ENCODE results near the gene ILKAP.

The ILKAP gene

DNA sequence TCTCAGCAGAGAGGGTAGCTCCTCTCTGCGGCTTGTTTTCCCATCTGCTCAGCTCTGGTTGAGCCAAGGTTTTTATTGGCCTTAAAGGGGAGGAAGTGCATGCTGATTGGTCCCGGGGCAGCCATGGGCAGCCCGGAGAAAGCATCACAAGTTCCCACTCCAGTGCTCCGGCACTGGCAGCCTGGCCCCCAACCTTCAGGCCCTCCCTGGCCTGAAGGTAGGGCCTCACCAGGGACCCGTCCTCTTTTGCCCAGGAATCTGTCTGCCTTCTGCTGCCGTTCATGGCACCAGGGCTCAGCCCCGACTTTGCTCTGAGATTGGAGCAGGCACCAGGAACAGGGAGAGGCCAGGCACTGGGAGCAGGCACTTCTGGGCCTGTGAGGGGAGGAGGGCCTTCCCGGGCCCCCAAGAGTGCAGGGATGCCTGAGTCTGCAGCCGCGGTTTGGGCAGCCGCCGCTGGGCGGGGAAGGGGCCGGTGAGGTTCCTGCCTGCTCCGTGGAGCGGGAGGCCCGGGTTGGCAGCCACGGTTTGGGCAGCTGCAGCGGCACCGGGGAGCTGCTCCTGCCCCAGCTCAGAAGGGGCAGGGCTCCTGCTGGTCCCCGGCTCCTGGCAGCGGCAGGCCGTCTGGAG lies 17.5 kb upstream of the ILKAP start:
- H3K9ac ChIP-seq (ENCODE audit: low read depth, low read length) = peak overlapping the region; percentile 74
- H3K9me3 ChIP-seq (replicated peaks; ENCODE audit: low read length) = no peaks in the 10 kb centered on the region
- H3K4me1 ChIP-seq (ENCODE audit: control insufficient read depth, insufficient read depth, low read length) = peaks cover 7% of the 10 kb centered on the region
- peaks cover 4% of the 10 kb centered on the region for H3K27me3 ChIP-seq (ENCODE audit: control insufficient read depth, insufficient read depth, low read length)
- peak overlapping the region; percentile 70 for H3K4me3 ChIP-seq (ENCODE audit: low read length)
- peak overlapping the region; percentile 97 for H3K4me2 ChIP-seq (ENCODE audit: low read length)
- no peaks in the 10 kb centered on the region for H3K36me3 ChIP-seq (ENCODE audit: insufficient read depth, low read length)

DNA sequence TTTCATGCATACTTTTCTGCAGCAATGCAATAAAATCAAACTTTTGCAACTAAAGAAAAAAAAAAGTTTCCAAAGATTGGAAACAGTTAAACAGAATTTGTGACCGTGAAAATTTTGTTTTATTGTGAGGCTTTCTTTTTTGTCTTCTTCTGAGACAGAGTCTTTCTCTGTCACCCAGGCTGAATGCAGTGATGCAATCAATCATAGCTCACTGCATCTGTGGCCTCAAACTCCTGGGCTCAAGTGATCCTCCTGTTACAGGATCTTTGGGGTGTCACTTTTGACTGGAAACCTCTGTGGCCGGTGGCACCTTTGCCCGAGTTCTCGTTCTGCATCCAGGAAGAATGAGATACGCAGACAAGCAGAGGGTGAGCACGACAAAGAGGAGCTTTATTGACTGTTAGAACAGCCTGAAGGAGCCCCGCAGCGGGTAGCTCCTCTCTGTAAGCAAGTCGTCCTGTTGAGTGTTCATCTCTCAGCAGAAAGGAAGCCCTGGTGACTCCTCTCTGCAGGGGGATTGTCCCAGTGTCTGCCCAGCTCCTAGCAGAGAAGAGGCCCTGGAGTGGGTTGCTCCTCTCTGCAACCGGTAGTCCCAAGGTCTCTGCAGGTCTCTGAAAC lies 16.9 kb upstream of the ILKAP start:
- peak overlapping the region; percentile 74 for H3K9ac ChIP-seq (ENCODE audit: low read depth, low read length)
- H3K9me3 ChIP-seq (replicated peaks; ENCODE audit: low read length) = no peaks in the 10 kb centered on the region
- peaks cover 10% of the 10 kb centered on the region for H3K27me3 ChIP-seq (ENCODE audit: control insufficient read depth, insufficient read depth, low read length)
- H3K36me3 ChIP-seq (ENCODE audit: insufficient read depth, low read length) = no peaks in the 10 kb centered on the region
- peaks cover 7% of the 10 kb centered on the region for H3K4me1 ChIP-seq (ENCODE audit: control insufficient read depth, insufficient read depth, low read length)
- H3K4me3 ChIP-seq (ENCODE audit: low read length) = no peak overlapping the region
- peak overlapping the region; percentile 97 for H3K4me2 ChIP-seq (ENCODE audit: low read length)

- no peaks in the 10 kb centered on the region for H3K36me3 ChIP-seq (ENCODE audit: insufficient read depth, low read length)
- H3K4me3 ChIP-seq (ENCODE audit: low read length) = no peak overlapping the region
- H3K9ac ChIP-seq (ENCODE audit: low read depth, low read length) = no peak overlapping the region
- peaks cover 7% of the 10 kb centered on the region for H3K4me1 ChIP-seq (ENCODE audit: control insufficient read depth, insufficient read depth, low read length)
- H3K9me3 ChIP-seq (replicated peaks; ENCODE audit: low read length) = no peaks in the 10 kb centered on the region
- no peak overlapping the region for H3K4me2 ChIP-seq (ENCODE audit: low read length)
- H3K27me3 ChIP-seq (ENCODE audit: control insufficient read depth, insufficient read depth, low read length) = peaks cover 20% of the 10 kb centered on the region
Observed at GRCh38 chr2:238216651-238217184, 13.2 kb upstream of the ILKAP start.

- no peak overlapping the region for H3K9ac ChIP-seq (ENCODE audit: low read depth, low read length)
Observed at GRCh38 chr2:238207006-238207405, 3.5 kb upstream of the ILKAP start.

GRCh38 chr2:238203973-238204683 lies 633 bp upstream of the ILKAP start:
- H3K4me3 ChIP-seq (ENCODE audit: low read length) = peak overlapping the region; percentile 98
- H3K9me3 ChIP-seq (replicated peaks; ENCODE audit: low read length) = no peaks in the 10 kb centered on the region
- peaks cover 10% of the 10 kb centered on the region for H3K27me3 ChIP-seq (ENCODE audit: control insufficient read depth, insufficient read depth, low read length)
- peak overlapping the region; percentile 100 for H3K9ac ChIP-seq (ENCODE audit: low read depth, low read length)
- peaks cover 31% of the 10 kb centered on the region for H3K4me1 ChIP-seq (ENCODE audit: control insufficient read depth, insufficient read depth, low read length)
- H3K36me3 ChIP-seq (ENCODE audit: insufficient read depth, low read length) = no peaks in the 10 kb centered on the region
- peak overlapping the region; percentile 94 for H3K4me2 ChIP-seq (ENCODE audit: low read length)

More at GRCh38 chr2:238207006-238207405, 3.5 kb upstream of the ILKAP start:
- Histone ChIP-seq H3K4me2 (ENCODE audit: low read length) (no peak overlapping the region), H3K4me1 (ENCODE audit: control insufficient read depth, insufficient read depth, low read length) (peaks cover 8% of the 10 kb centered on the region), H3K4me3 (ENCODE audit: low read length) (no peak overlapping the region), H3K27me3 (ENCODE audit: control insufficient read depth, insufficient read depth, low read length) (peaks cover 31% of the 10 kb centered on the region), H3K36me3 (ENCODE audit: insufficient read depth, low read length) (no peaks in the 10 kb centered on the region), H3K9me3 (replicated peaks; ENCODE audit: low read length) (no peaks in the 10 kb centered on the region)

DNA sequence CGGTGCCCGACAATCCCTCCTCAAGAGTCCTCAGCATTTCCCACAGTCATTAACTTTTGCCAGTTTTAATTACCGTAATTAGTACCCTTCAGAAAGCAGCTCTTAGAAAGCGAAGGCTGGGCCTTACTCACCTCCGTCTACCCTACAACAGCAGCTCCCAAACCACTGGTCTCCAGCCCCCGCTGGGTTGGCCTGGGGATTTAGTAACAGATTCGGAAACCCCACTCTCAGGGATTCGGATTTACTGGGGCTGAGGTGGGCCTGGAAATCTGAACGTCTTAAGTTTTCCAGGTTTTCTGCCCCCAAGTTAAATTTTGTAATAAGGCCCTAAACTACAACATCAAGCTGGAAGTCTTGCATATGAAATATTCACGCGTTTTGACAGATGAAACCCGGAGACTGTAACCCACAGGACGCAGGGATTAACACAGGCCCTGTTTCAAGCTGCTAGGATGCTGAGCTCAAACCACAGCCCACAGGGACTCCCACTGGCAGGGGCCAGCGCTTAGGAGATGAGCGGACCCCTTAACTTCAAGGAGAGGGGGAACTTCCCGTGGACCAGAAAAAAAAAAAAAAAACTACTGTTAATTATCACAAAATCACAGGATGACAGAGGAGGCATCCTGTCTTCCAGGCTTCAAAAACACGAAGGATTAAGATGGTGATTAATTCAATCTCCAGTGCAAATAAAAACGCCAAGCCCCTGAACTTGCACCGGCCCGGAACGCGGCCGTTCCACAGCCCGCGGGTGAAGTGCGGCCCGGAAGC lies 985 bp downstream of the ILKAP start:
- Histone ChIP-seq H3K36me3 (ENCODE audit: insufficient read depth, low read length) (no peaks in the 10 kb centered on the region), H3K4me1 (ENCODE audit: control insufficient read depth, insufficient read depth, low read length) (peaks cover 31% of the 10 kb centered on the region), H3K27me3 (ENCODE audit: control insufficient read depth, insufficient read depth, low read length) (peaks cover under 1% of the 10 kb centered on the region), H3K9me3 (replicated peaks; ENCODE audit: low read length) (no peaks in the 10 kb centered on the region), H3K9ac (ENCODE audit: low read depth, low read length) (peak overlapping the region; percentile 100), H3K4me2 (ENCODE audit: low read length) (peak overlapping the region; percentile 96), H3K4me3 (ENCODE audit: low read length) (peak overlapping the region; percentile 98)

- Histone ChIP-seq H3K4me1 (ENCODE audit: control insufficient read depth, insufficient read depth, low read length) (no peaks in the 10 kb centered on the region), H3K9me3 (replicated peaks; ENCODE audit: low read length) (no peaks in the 10 kb centered on the region), H3K4me2 (ENCODE audit: low read length) (no peak overlapping the region), H3K4me3 (ENCODE audit: low read length) (no peak overlapping the region), H3K27me3 (ENCODE audit: control insufficient read depth, insufficient read depth, low read length) (no peaks in the 10 kb centered on the region), H3K36me3 (ENCODE audit: insufficient read depth, low read length) (peaks cover 74% of the 10 kb centered on the region), H3K9ac (ENCODE audit: low read depth, low read length) (no peak overlapping the region)
Observed at GRCh38 chr2:238190445-238190844, 13.1 kb downstream of the ILKAP start.

GRCh38 chr2:238187618-238188548 lies 15.6 kb downstream of the ILKAP start:
- H3K4me2 ChIP-seq (ENCODE audit: low read length) = no peak overlapping the region
- H3K4me3 ChIP-seq (ENCODE audit: low read length) = no peak overlapping the region
- H3K9ac ChIP-seq (ENCODE audit: low read depth, low read length) = no peak overlapping the region
- no peaks in the 10 kb centered on the region for H3K9me3 ChIP-seq (replicated peaks; ENCODE audit: low read length)
- no peaks in the 10 kb centered on the region for H3K27me3 ChIP-seq (ENCODE audit: control insufficient read depth, insufficient read depth, low read length)
- peaks cover 78% of the 10 kb centered on the region for H3K36me3 ChIP-seq (ENCODE audit: insufficient read depth, low read length)
- H3K4me1 ChIP-seq (ENCODE audit: control insufficient read depth, insufficient read depth, low read length) = no peaks in the 10 kb centered on the region

DNA sequence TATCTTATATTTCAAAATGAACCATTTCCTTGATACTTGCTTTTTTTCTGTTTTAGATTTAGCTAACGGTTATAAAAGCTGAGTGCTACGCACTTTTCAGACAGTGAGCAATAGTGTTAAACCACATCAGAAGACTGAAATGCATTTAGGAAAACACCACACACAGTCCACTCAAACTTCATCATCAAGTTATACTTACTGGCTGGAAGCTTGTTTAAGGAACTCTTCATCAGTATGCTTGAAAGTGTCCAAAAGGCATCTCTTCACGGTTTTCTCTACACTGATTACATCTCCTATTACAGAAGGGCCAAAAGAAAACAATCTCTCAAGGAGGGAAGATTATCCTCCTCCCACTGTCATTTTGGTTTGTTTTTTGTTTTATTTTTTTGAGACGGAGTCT lies 19.7 kb downstream of the ILKAP start:
- no peak overlapping the region for H3K4me2 ChIP-seq (ENCODE audit: low read length)

DNA sequence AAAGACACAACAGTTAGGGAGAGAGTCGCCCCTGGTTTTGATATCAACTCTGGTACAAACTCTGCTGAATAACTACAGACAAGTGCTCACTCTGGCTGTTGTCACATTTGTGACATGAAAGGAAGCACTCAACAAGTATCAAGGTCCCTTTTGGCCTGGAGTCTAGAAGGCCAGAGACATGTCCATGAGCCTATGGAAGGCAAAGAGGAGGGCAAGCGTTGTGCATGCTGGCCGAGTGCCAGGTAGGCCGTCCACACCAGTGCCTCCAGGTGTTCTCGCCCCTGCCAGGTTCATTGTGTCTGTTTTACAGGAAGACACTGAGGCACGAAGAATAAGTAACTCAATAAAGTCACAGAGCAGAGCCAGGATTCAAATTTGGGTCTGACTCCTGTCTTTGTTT lies 21.1 kb downstream of the ILKAP start:
- Histone ChIP-seq H3K27me3 (ENCODE audit: control insufficient read depth, insufficient read depth, low read length) (no peaks in the 10 kb centered on the region), H3K9me3 (replicated peaks; ENCODE audit: low read length) (no peaks in the 10 kb centered on the region), H3K36me3 (ENCODE audit: insufficient read depth, low read length) (peaks cover 93% of the 10 kb centered on the region), H3K4me3 (ENCODE audit: low read length) (no peak overlapping the region), H3K4me2 (ENCODE audit: low read length) (no peak overlapping the region), H3K4me1 (ENCODE audit: control insufficient read depth, insufficient read depth, low read length) (no peaks in the 10 kb centered on the region), H3K9ac (ENCODE audit: low read depth, low read length) (no peak overlapping the region)

More for the DNA sequence above, 19.7 kb downstream of the ILKAP start:
- H3K9ac ChIP-seq (ENCODE audit: low read depth, low read length) = no peak overlapping the region
- H3K9me3 ChIP-seq (replicated peaks; ENCODE audit: low read length) = no peaks in the 10 kb centered on the region
- H3K4me3 ChIP-seq (ENCODE audit: low read length) = no peak overlapping the region
- peaks cover 93% of the 10 kb centered on the region for H3K36me3 ChIP-seq (ENCODE audit: insufficient read depth, low read length)
- no peaks in the 10 kb centered on the region for H3K4me1 ChIP-seq (ENCODE audit: control insufficient read depth, insufficient read depth, low read length)
- H3K27me3 ChIP-seq (ENCODE audit: control insufficient read depth, insufficient read depth, low read length) = no peaks in the 10 kb centered on the region

Measured in skeletal muscle satellite cell (primary cell).